ENCODE data around the gene NUDT14. TPM values are rescaled to one million over a fixed set of nuclear protein-coding genes. Genes with fewer than 3 reads are reported as not detected.

NUDT14 gene
- polyA plus RNA-seq, 1 donor from 2014 or later = 55.0 TPM

DNA sequence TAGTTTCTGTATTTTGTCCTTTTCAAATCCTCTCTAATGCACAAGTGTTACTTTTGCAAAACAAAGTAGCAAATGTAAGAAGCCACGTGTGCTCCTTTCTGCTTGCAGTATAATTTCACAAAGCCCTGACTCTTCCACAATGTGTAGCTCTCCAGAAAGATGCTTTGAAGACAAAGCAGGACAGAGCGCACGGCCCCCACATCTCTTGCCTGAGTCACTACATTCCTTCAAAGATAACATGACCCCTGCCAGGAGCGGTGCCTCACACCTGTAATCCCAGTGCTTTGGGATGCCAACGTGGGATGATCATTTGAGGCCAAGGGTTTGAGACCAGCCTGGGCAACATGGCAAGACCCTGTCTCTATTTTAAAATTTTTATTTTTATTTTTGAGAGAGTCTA is 53.1 kb downstream of the NUDT14 start:
- Histone ChIP-seq H3K4me2 (ENCODE audit: low read length) (no peak overlapping the region), H3K4me3 (ENCODE audit: low read length) (no peak overlapping the region), H3K9ac (ENCODE audit: low read length) (no peak overlapping the region), H3K36me3 (ENCODE audit: insufficient read depth, low read length) (no peaks in the 10 kb centered on the region), H3K79me2 (replicated peaks; ENCODE audit: insufficient read depth, low read length) (no peaks in the 10 kb centered on the region), H3K9me3 (ENCODE audit: low read length) (no peaks in the 10 kb centered on the region), H4K20me1 (ENCODE audit: insufficient read depth) (no peaks in the 10 kb centered on the region), H3K9me2 (ENCODE audit: insufficient read depth, low read length) (no peaks in the 10 kb centered on the region), H3K27me3 (ENCODE audit: insufficient read depth, low read depth, low read length) (no peaks in the 10 kb centered on the region), H3K27ac (ENCODE audit: low read length) (no peak overlapping the region), H2AFZ (ENCODE audit: low read depth, low read length) (no peak overlapping the region), H3F3A (ENCODE audit: insufficient read depth, low read length, poor library complexity, severe bottlenecking) (no peaks in the 10 kb centered on the region)
- no peak for TF ChIP-seq EZH2 (IDR thresholded peaks at IDR 0.05; ENCODE audit: borderline replicate concordance, insufficient read depth, low read length, poor library complexity, severe bottlenecking)

DNA sequence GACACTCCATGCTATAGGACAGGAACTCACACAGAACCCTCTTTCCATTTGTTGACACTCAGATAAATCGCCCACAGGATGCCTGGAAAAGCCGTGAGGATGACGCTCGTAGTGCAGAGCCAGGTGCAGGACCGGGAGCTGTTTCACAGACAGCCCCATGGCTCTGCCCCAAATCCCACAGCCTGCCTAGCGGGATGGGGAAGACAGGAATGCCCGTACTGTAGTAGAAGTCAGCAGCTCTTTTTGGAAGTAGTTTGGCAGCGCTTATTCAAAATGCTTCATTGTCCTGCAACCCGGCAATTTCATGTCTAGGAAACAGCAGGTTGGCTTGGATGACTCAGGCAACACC is 54.2 kb downstream of the NUDT14 start:
- no peak overlapping the region for H3K4me3 ChIP-seq (ENCODE audit: low read length)
- H3K27ac ChIP-seq (ENCODE audit: low read length) = no peak overlapping the region
- H3F3A ChIP-seq (ENCODE audit: insufficient read depth, low read length, poor library complexity, severe bottlenecking) = no peaks in the 10 kb centered on the region
- H4K20me1 ChIP-seq (ENCODE audit: insufficient read depth) = no peaks in the 10 kb centered on the region
- no peaks in the 10 kb centered on the region for H3K36me3 ChIP-seq (ENCODE audit: insufficient read depth, low read length)
- no peak overlapping the region for H3K9ac ChIP-seq (ENCODE audit: low read length)
- TF ChIP-seq MXI1 (conservative IDR thresholded peaks at IDR 0.05; ENCODE audit: poor library complexity, severe bottlenecking) (no peak), EP300 (conservative IDR thresholded peaks at IDR 0.05; ENCODE audit: poor library complexity, severe bottlenecking) (no peak), TAF1 (IDR thresholded peaks at IDR 0.05; ENCODE audit: low read depth) (no peak), POLR2AphosphoS5 (IDR thresholded peaks at IDR 0.05) (no peak), EZH2 (IDR thresholded peaks at IDR 0.05; ENCODE audit: borderline replicate concordance, insufficient read depth, low read length, poor library complexity, severe bottlenecking) (no peak), RAD21 (conservative IDR thresholded peaks at IDR 0.05) (no peak), SMC3 (conservative IDR thresholded peaks at IDR 0.05; ENCODE audit: poor library complexity) (no peak)
- TF ChIP-seq, protein P1, sequence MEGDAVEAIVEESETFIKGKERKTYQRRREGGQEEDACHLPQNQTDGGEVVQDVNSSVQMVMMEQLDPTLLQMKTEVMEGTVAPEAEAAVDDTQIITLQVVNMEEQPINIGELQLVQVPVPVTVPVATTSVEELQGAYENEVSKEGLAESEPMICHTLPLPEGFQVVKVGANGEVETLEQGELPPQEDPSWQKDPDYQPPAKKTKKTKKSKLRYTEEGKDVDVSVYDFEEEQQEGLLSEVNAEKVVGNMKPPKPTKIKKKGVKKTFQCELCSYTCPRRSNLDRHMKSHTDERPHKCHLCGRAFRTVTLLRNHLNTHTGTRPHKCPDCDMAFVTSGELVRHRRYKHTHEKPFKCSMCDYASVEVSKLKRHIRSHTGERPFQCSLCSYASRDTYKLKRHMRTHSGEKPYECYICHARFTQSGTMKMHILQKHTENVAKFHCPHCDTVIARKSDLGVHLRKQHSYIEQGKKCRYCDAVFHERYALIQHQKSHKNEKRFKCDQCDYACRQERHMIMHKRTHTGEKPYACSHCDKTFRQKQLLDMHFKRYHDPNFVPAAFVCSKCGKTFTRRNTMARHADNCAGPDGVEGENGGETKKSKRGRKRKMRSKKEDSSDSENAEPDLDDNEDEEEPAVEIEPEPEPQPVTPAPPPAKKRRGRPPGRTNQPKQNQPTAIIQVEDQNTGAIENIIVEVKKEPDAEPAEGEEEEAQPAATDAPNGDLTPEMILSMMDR (IDR thresholded peaks at IDR 0.05; ENCODE audit: poor library complexity, severe bottlenecking) = no peak
- TF ChIP-seq, protein P2, sequence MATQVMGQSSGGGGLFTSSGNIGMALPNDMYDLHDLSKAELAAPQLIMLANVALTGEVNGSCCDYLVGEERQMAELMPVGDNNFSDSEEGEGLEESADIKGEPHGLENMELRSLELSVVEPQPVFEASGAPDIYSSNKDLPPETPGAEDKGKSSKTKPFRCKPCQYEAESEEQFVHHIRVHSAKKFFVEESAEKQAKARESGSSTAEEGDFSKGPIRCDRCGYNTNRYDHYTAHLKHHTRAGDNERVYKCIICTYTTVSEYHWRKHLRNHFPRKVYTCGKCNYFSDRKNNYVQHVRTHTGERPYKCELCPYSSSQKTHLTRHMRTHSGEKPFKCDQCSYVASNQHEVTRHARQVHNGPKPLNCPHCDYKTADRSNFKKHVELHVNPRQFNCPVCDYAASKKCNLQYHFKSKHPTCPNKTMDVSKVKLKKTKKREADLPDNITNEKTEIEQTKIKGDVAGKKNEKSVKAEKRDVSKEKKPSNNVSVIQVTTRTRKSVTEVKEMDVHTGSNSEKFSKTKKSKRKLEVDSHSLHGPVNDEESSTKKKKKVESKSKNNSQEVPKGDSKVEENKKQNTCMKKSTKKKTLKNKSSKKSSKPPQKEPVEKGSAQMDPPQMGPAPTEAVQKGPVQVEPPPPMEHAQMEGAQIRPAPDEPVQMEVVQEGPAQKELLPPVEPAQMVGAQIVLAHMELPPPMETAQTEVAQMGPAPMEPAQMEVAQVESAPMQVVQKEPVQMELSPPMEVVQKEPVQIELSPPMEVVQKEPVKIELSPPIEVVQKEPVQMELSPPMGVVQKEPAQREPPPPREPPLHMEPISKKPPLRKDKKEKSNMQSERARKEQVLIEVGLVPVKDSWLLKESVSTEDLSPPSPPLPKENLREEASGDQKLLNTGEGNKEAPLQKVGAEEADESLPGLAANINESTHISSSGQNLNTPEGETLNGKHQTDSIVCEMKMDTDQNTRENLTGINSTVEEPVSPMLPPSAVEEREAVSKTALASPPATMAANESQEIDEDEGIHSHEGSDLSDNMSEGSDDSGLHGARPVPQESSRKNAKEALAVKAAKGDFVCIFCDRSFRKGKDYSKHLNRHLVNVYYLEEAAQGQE (IDR thresholded peaks at IDR 0.05; ENCODE audit: borderline replicate concordance) = no peak
- H3K9me2 ChIP-seq (ENCODE audit: insufficient read depth, low read length) = no peaks in the 10 kb centered on the region
- no peak overlapping the region for H3K4me2 ChIP-seq (ENCODE audit: low read length)
- no peak overlapping the region for H2AFZ ChIP-seq (ENCODE audit: low read depth, low read length)
- H3K27me3 ChIP-seq (ENCODE audit: insufficient read depth, low read depth, low read length) = no peaks in the 10 kb centered on the region
- H3K79me2 ChIP-seq (replicated peaks; ENCODE audit: insufficient read depth, low read length) = no peaks in the 10 kb centered on the region
- H3K9me3 ChIP-seq (ENCODE audit: low read length) = no peaks in the 10 kb centered on the region

All from neural cell (in vitro differentiated cells).